MM.1S (cell line): Measurements from ENCODE around the gene MKKS.

Experiments
- DNase-seq: peaks from one replicate; pipeline ENCODE4 v3.0.0-alpha.2; 2015
- H2AFZ ChIP-seq: fragments of 300-600 bp; sonication (generic); 2 replicates; pipeline ENCODE4 v1.6.0; 2016; ENCODE audit warnings: antibody characterized with exemption, low read length
- H3F3A ChIP-seq: fragments of 300-600 bp; sonication (generic); 2 replicates; pipeline ENCODE4 v1.6.1; 2016; ENCODE audit warnings: mild to moderate bottlenecking, antibody characterized with exemption, low read length, moderate library complexity, mixed read lengths; ENCODE audit not compliant: insufficient read depth
- H3K27ac ChIP-seq: fragments of 300-600 bp; sonication (generic); 2 replicates; pipeline ENCODE4 v1.5.1; 2016; ENCODE audit warnings: mild to moderate bottlenecking, low read length
- H3K27me3 ChIP-seq: fragments of 300-600 bp; sonication (generic); replicated peaks from 2 replicates; pipeline ENCODE4 v1.6.0; 2016; ENCODE audit warnings: low read length; ENCODE audit not compliant: insufficient read depth
- H3K36me3 ChIP-seq: fragments of 300-600 bp; sonication (generic); replicated peaks from 2 replicates; pipeline ENCODE4 v1.6.1; 2016; ENCODE audit warnings: mild to moderate bottlenecking, low read length, mixed read lengths; ENCODE audit not compliant: insufficient read depth
- H3K4me1 ChIP-seq: fragments of 300-600 bp; sonication (generic); 2 replicates; pipeline ENCODE4 v1.6.1; 2016; ENCODE audit warnings: low read length, mixed read lengths
- H3K4me2 ChIP-seq: fragments of 300-600 bp; sonication (generic); 2 replicates; pipeline ENCODE4 v1.6.0; 2016; ENCODE audit warnings: low read depth, low read length
- H3K4me3 ChIP-seq: fragments of 300-600 bp; sonication (generic); 2 replicates; pipeline ENCODE4 v1.5.1; 2016; ENCODE audit warnings: low read length, mixed read lengths
- H3K79me2 ChIP-seq: fragments of 300-600 bp; sonication (generic); 2 replicates; pipeline ENCODE4 v1.6.1; 2016; ENCODE audit warnings: mixed run types, low read length, mixed read lengths
- H3K9ac ChIP-seq: fragments of 300-600 bp; sonication (generic); 2 replicates; pipeline ENCODE4 v1.6.1; 2016; ENCODE audit warnings: low read length, mixed read lengths
- H3K9me2 ChIP-seq: fragments of 300-600 bp; sonication (generic); replicated peaks from 2 replicates; pipeline ENCODE4 v1.6.1; 2016; ENCODE audit warnings: mild to moderate bottlenecking, low read length, mixed read lengths; ENCODE audit not compliant: insufficient read depth
- H3K9me3 ChIP-seq: fragments of 300-600 bp; sonication (generic); replicated peaks from 2 replicates; pipeline ENCODE4 v1.6.1; 2016; ENCODE audit warnings: mild to moderate bottlenecking, low read length, mixed read lengths; ENCODE audit not compliant: insufficient read depth
- H4K20me1 ChIP-seq: fragments of 300-600 bp; sonication (generic); 2 replicates; pipeline ENCODE4 v1.6.1; 2016; ENCODE audit warnings: mild to moderate bottlenecking, low read length, moderate library complexity, mixed read lengths; ENCODE audit not compliant: insufficient read depth
- EZH2 ChIP-seq: fragments of 300-600 bp; sonication (generic); optimal IDR thresholded peaks from 2 replicates; pipeline ENCODE3; 2017; ENCODE audit warnings: low read depth, mild to moderate bottlenecking, antibody characterized with exemption, low read length, mixed read lengths
- EZH2phosphoT487 ChIP-seq: fragments of 300-600 bp; sonication (generic); IDR thresholded peaks from 2 replicates; pipeline ENCODE4 v1.6.1; 2018; ENCODE audit warnings: antibody characterized with exemption, low read length
- TF ChIP-seq, protein P1 (sequence below): fragments of 300-600 bp; sonication (generic); IDR thresholded peaks from 2 replicates; pipeline ENCODE4 v1.5.1; 2016; ENCODE audit warnings: antibody characterized with exemption, low read length, mixed read lengths

MKKS gene

DNA sequence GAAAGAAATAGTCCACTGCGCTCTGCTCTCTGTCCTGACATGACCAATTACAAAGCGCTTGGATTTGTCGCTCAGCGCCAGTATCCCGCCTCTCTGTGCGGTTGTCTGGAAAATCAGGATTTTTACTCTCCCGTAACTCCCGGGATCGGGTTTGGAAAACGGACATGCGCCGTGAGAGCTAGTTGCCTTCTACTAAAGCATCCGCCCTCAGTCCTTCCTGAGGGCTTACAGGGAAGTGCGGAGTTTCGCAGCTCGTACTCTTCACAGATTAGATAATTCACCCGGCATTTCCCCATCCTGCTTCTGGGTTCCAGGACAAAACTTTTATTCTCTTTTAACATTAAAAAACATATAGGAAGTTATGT, 427 bp upstream of the MKKS start:
- H3K9me3 ChIP-seq, result no peaks in the 10 kb centered on the region
- H3F3A ChIP-seq, result peaks cover 12% of the 10 kb centered on the region; the same call in 1 of the 2 replicates
- H3K36me3 ChIP-seq, result no peaks in the 10 kb centered on the region
- TF ChIP-seq, protein P1, sequence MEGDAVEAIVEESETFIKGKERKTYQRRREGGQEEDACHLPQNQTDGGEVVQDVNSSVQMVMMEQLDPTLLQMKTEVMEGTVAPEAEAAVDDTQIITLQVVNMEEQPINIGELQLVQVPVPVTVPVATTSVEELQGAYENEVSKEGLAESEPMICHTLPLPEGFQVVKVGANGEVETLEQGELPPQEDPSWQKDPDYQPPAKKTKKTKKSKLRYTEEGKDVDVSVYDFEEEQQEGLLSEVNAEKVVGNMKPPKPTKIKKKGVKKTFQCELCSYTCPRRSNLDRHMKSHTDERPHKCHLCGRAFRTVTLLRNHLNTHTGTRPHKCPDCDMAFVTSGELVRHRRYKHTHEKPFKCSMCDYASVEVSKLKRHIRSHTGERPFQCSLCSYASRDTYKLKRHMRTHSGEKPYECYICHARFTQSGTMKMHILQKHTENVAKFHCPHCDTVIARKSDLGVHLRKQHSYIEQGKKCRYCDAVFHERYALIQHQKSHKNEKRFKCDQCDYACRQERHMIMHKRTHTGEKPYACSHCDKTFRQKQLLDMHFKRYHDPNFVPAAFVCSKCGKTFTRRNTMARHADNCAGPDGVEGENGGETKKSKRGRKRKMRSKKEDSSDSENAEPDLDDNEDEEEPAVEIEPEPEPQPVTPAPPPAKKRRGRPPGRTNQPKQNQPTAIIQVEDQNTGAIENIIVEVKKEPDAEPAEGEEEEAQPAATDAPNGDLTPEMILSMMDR, result no peak
- no peak for TF ChIP-seq EZH2
- peak overlapping the region; percentile 81; the same call in 1 of the 2 replicates for H3K27ac ChIP-seq
- H3K9me2 ChIP-seq, result no peaks in the 10 kb centered on the region
- peaks cover 50% of the 10 kb centered on the region for H3K79me2 ChIP-seq
- peak; percentile 95 for DNase-seq
- peak overlapping the region; percentile 87 for H3K4me3 ChIP-seq
- H3K27me3 ChIP-seq, result no peaks in the 10 kb centered on the region
- H3K9ac ChIP-seq, result peak overlapping the region; percentile 86
- H3K4me2 ChIP-seq, result peak overlapping the region; percentile 81
- H2AFZ ChIP-seq, result peak overlapping the region; percentile 88
- no peaks in the 10 kb centered on the region for H3K4me1 ChIP-seq
- H4K20me1 ChIP-seq, result no peaks in the 10 kb centered on the region

- H3K4me1 ChIP-seq, result no peaks in the 10 kb centered on the region
- H3F3A ChIP-seq, result peaks cover 12% of the 10 kb centered on the region; the same call in 1 of the 2 replicates
- peak overlapping the region; percentile 81; the same call in 1 of the 2 replicates for H3K27ac ChIP-seq
- H3K9me3 ChIP-seq, result no peaks in the 10 kb centered on the region
- no peaks in the 10 kb centered on the region for H3K27me3 ChIP-seq
- no peaks in the 10 kb centered on the region for H3K36me3 ChIP-seq
- peak overlapping the region; percentile 88 for H2AFZ ChIP-seq
- H3K4me2 ChIP-seq, result peak overlapping the region; percentile 81
- H4K20me1 ChIP-seq, result no peaks in the 10 kb centered on the region
- peak overlapping the region; percentile 86 for H3K9ac ChIP-seq
- no peak for TF ChIP-seq EZH2phosphoT487
- TF ChIP-seq, protein P1, result no peak
- peak overlapping the region; percentile 87 for H3K4me3 ChIP-seq
- H3K9me2 ChIP-seq, result no peaks in the 10 kb centered on the region
- peaks cover 58% of the 10 kb centered on the region for H3K79me2 ChIP-seq
- DNase-seq, result no peak
Measured at GRCh38 chr20:10433014-10433622, 904 bp downstream of the MKKS start.

DNA sequence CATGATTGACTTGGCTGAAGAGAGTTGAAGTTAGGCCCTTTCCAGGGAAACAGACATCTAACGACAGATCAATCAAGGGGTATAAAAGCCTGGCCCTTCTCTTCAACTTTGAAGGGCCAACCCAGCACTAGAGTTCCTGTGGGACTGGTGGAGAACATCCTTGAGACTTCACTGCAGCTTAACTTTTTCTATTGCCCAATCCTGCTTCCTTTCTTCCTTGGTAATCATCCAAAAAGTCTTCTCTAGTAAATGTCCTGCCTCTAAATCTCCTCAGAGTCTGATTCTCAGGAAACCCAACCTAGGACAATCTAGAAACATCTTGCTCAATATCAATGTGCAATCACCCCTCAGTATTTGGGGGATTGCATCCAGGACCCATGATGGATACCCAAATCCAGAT, 1.9 kb downstream of the MKKS start:
- Histone ChIP-seq H3K9me3 (no peaks in the 10 kb centered on the region), H3K9ac (no peak overlapping the region), H2AFZ (no peak overlapping the region), H3K4me2 (no peak overlapping the region), H3K9me2 (no peaks in the 10 kb centered on the region), H3F3A (peaks cover 12% of the 10 kb centered on the region; the same call in 1 of the 2 replicates), H4K20me1 (peaks cover 4% of the 10 kb centered on the region; the same call in 1 of the 2 replicates), H3K4me3 (no peak overlapping the region), H3K4me1 (no peaks in the 10 kb centered on the region), H3K79me2 (peaks cover 69% of the 10 kb centered on the region), H3K27me3 (no peaks in the 10 kb centered on the region), H3K27ac (no peak overlapping the region), H3K36me3 (no peaks in the 10 kb centered on the region)
- DNase-seq, result no peak
- no peak for TF ChIP-seq EZH2phosphoT487
- TF ChIP-seq, protein P1, result no peak
- no peak for TF ChIP-seq EZH2
